GM12872 (cell line): ENCODE results near the gene HTRA1.

Experiments used
- CTCF ChIP-seq: IDR thresholded peaks from 3 replicates; pipeline ENCODE4 v1.5.1; 2011; ENCODE audit warnings: low read depth, mild to moderate bottlenecking, low read length, moderate library complexity; ENCODE audit not compliant: insufficient read depth

The HTRA1 gene

GRCh38 chr10:122445469-122445868 is 15.9 kb upstream of the HTRA1 start:
- no peak for TF ChIP-seq CTCF

- no peak for TF ChIP-seq CTCF
Observed at GRCh38 chr10:122445904-122446303, 15.4 kb upstream of the HTRA1 start.

- TF ChIP-seq CTCF: no peak
Observed at GRCh38 chr10:122446668-122447423, 14.5 kb upstream of the HTRA1 start.

- TF ChIP-seq CTCF: no peak
Observed at GRCh38 chr10:122448600-122448999, 12.8 kb upstream of the HTRA1 start.

GRCh38 chr10:122449153-122449552 is 12.2 kb upstream of the HTRA1 start:
- TF ChIP-seq CTCF: no peak

GRCh38 chr10:122450353-122450990 is 10.9 kb upstream of the HTRA1 start:
- no peak for TF ChIP-seq CTCF

- TF ChIP-seq CTCF: no peak
Observed at GRCh38 chr10:122454071-122454470, 7.3 kb upstream of the HTRA1 start.
